Skeletal muscle satellite cell (primary cell): ENCODE measurements around the gene EBF3.

Experiments used
- H3K27me3 ChIP-seq: 2 replicates; pipeline ENCODE4 v1.7.0; 2013; ENCODE audit warnings: low read length; ENCODE audit not compliant: control insufficient read depth, insufficient read depth
- H3K36me3 ChIP-seq: 2 replicates; pipeline ENCODE4 v1.7.0; 2013; ENCODE audit warnings: mild to moderate bottlenecking, control low read depth, low read length; ENCODE audit not compliant: insufficient read depth
- H3K4me1 ChIP-seq: 2 replicates; pipeline ENCODE4 v1.7.0; 2013; ENCODE audit warnings: low read length; ENCODE audit not compliant: control insufficient read depth, insufficient read depth
- H3K4me2 ChIP-seq: 2 replicates; pipeline ENCODE4 v1.7.0; 2013; ENCODE audit warnings: mild to moderate bottlenecking, low read length
- H3K4me3 ChIP-seq: 2 replicates; pipeline ENCODE4 v1.7.0; 2013; ENCODE audit warnings: low read length
- H3K9ac ChIP-seq: 2 replicates; pipeline ENCODE4 v1.7.0; 2013; ENCODE audit warnings: mild to moderate bottlenecking, low read depth, low read length, moderate library complexity
- H3K9me3 ChIP-seq: replicated peaks from 2 replicates; pipeline ENCODE4 v1.7.0; 2013; ENCODE audit warnings: mild to moderate bottlenecking, control low read depth, low read length

Gene EBF3

DNA sequence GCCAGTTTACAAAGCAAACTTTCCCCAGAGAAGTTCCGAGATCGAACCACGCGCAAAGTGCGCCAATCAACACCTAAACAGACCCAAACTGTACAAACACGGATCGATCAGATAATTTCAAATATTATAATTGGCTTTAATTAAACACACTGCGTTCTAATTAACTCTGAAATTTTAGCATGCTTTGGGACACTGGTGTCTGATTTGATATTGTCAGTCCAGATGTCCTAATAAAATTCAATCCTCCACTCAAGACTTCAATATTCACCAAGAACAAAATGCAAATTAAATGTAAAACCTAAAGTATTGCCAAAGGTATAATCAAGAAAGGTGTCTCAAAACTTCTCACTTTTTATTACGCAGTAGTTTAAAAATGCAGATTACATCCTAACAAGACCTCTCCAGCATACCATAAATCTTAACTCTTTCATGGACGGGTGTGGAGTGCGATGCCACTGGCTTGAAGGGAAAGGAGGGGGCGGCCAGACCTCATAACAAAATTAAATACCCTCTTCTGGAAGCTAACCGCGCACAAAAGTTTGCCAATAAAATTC is 5.9 kb upstream of the EBF3 start:
- H3K4me1 ChIP-seq: peaks cover 21% of the 10 kb centered on the region
- no peaks in the 10 kb centered on the region for H3K9me3 ChIP-seq
- H3K4me2 ChIP-seq: peak overlapping the region; percentile 93
- peak overlapping the region; percentile 69 for H3K4me3 ChIP-seq
- H3K27me3 ChIP-seq: peaks cover 59% of the 10 kb centered on the region
- no peak overlapping the region for H3K9ac ChIP-seq
- H3K36me3 ChIP-seq: no peaks in the 10 kb centered on the region

DNA sequence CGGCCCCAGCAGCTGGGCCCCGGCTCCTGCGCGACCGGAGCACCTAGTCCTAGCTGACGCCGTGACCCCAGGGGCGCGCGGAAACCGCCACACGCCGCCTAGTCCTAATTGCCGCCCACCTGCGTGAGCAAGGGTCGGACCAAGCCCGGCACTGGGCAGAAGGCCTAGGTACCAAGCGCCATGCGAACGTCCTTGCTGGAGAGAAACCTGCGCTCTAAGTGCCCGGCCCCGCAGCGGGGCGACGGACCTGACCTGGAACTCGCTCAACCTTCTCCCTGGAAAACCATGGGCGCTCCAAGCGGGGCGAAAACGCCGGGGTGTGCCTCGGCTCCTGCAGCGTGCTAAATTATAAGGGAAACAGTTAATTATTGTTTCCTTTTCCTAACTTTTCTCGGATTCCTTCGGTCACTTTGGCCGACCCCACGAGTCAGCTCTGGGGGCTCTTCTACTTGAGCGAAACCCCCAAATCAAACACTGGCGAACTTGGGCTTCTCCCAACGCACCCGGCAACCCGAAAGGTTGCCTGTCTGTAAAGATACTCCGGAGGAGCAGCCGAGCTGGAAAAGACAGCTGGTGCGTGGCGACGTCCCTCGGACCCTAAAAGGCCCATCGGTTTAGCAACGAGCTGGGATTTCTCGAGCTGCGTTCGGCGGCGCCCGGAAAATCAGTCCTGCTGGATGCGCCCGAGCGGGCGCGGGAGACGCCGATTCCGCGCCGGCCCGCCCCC is 5.3 kb upstream of the EBF3 start:
- H3K4me1 ChIP-seq: peaks cover 21% of the 10 kb centered on the region

GRCh38 chr10:129968853-129969183 is 4.7 kb upstream of the EBF3 start:
- Histone ChIP-seq H3K4me1 (peaks cover 21% of the 10 kb centered on the region), H3K4me2 (peak overlapping the region; percentile 7), H3K4me3 (peak overlapping the region; percentile 34), H3K27me3 (peaks cover 63% of the 10 kb centered on the region), H3K9me3 (no peaks in the 10 kb centered on the region), H3K36me3 (no peaks in the 10 kb centered on the region), H3K9ac (no peak overlapping the region)

More for the DNA sequence above, 5.3 kb upstream of the EBF3 start:
- no peak overlapping the region for H3K9ac ChIP-seq
- H3K4me2 ChIP-seq: peak overlapping the region; percentile 52
- peak overlapping the region; percentile 34 for H3K4me3 ChIP-seq
- H3K36me3 ChIP-seq: no peaks in the 10 kb centered on the region
- H3K27me3 ChIP-seq: peaks cover 63% of the 10 kb centered on the region
- no peaks in the 10 kb centered on the region for H3K9me3 ChIP-seq

- H3K4me2 ChIP-seq: peak overlapping the region; percentile 7
- no peak overlapping the region for H3K9ac ChIP-seq
- H3K4me3 ChIP-seq: no peak overlapping the region
- H3K9me3 ChIP-seq: no peaks in the 10 kb centered on the region
- peaks cover 21% of the 10 kb centered on the region for H3K4me1 ChIP-seq
- H3K27me3 ChIP-seq: peaks cover 63% of the 10 kb centered on the region
- no peaks in the 10 kb centered on the region for H3K36me3 ChIP-seq
Measured at GRCh38 chr10:129968020-129968852, 4.2 kb upstream of the EBF3 start.

- Histone ChIP-seq H3K4me2 (peak overlapping the region; percentile 78), H3K9ac (no peak overlapping the region), H3K4me3 (no peak overlapping the region), H3K36me3 (no peaks in the 10 kb centered on the region), H3K9me3 (no peaks in the 10 kb centered on the region), H3K27me3 (peaks cover 66% of the 10 kb centered on the region), H3K4me1 (peaks cover 27% of the 10 kb centered on the region)
Measured at GRCh38 chr10:129967579-129968019, 3.5 kb upstream of the EBF3 start.

DNA sequence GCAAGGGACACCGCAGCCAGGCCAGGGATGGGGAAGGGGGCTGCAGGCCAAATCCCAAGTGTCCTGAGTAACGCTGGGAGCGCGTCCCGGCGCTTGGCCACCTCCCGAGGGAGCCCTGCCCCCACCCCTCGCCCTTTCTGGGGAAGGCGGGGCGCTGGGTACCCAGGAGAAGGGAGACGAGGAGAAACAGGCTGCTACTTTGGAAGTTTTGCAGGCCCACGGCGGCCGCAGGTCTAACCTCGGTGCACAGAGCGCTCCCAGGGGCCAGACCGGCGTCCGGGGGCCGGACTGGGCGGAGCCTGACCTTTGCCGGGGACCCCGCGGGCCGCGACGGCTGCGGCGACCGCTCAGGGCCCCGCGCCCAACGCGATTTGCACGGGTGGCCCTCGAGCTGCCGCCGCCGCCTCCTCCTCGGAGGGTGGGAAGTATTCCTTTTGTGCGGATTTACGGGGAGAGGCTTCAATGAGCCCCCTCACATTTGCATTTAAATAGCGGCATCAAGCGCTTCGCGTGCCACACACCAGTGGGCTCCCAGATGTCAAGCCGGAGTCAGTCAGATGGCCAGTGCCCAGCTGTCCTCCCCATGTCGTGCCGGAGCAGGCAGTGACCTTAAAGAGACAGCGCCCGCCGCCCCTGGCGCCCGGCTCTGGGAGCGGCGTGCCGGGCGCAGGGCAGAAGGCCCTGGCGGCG is 3.0 kb upstream of the EBF3 start:
- Histone ChIP-seq H3K4me3 (peak overlapping the region; percentile 39), H3K9ac (no peak overlapping the region), H3K36me3 (no peaks in the 10 kb centered on the region), H3K4me1 (peaks cover 22% of the 10 kb centered on the region), H3K9me3 (no peaks in the 10 kb centered on the region), H3K27me3 (peaks cover 65% of the 10 kb centered on the region), H3K4me2 (peak overlapping the region; percentile 78)

- H3K4me1 ChIP-seq: peaks cover 19% of the 10 kb centered on the region
- peak overlapping the region; percentile 39 for H3K4me3 ChIP-seq
- no peak overlapping the region for H3K9ac ChIP-seq
- no peaks in the 10 kb centered on the region for H3K9me3 ChIP-seq
- H3K27me3 ChIP-seq: peaks cover 66% of the 10 kb centered on the region
- H3K4me2 ChIP-seq: peak overlapping the region; percentile 78
- H3K36me3 ChIP-seq: no peaks in the 10 kb centered on the region
Measured at GRCh38 chr10:129966370-129966888, 2.4 kb upstream of the EBF3 start.

DNA sequence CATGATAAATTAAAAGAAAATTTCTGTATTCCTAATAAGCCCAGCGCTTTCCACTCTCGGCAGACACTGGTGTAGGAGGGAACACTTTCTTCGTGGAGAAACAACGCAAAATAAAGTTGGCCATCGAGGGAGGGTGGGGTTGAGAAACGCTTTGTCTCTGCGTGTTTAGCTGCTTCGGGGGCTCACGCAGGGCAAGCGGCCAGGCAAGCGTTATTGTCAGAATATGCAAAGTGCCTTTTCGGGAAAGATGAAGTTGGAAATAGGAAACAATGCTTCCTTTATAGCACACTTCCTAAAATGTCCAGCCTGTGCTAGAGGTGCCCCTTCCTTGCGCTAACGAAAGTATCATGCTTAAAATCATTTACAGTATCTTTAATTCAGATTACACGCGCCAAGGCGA is 1.9 kb upstream of the EBF3 start:
- H3K9me3 ChIP-seq: no peaks in the 10 kb centered on the region
- no peak overlapping the region for H3K9ac ChIP-seq
- peaks cover 5% of the 10 kb centered on the region for H3K36me3 ChIP-seq
- H3K4me3 ChIP-seq: no peak overlapping the region
- peaks cover 19% of the 10 kb centered on the region for H3K4me1 ChIP-seq
- H3K4me2 ChIP-seq: peak overlapping the region; percentile 78
- H3K27me3 ChIP-seq: peaks cover 68% of the 10 kb centered on the region

GRCh38 chr10:129965425-129965808 is 1.3 kb upstream of the EBF3 start:
- peaks cover 66% of the 10 kb centered on the region for H3K27me3 ChIP-seq
- no peaks in the 10 kb centered on the region for H3K9me3 ChIP-seq
- peak overlapping the region; percentile 66 for H3K4me3 ChIP-seq
- H3K4me2 ChIP-seq: peak overlapping the region; percentile 78
- peak overlapping the region; percentile 59 for H3K9ac ChIP-seq
- H3K4me1 ChIP-seq: peaks cover 18% of the 10 kb centered on the region
- H3K36me3 ChIP-seq: peaks cover 9% of the 10 kb centered on the region

- peak overlapping the region; percentile 59 for H3K9ac ChIP-seq
- peaks cover 9% of the 10 kb centered on the region for H3K36me3 ChIP-seq
- peaks cover 15% of the 10 kb centered on the region for H3K4me1 ChIP-seq
- peak overlapping the region; percentile 78 for H3K4me2 ChIP-seq
- H3K4me3 ChIP-seq: peak overlapping the region; percentile 66
- H3K9me3 ChIP-seq: no peaks in the 10 kb centered on the region
- H3K27me3 ChIP-seq: peaks cover 60% of the 10 kb centered on the region
Measured at GRCh38 chr10:129964611-129965424, 744 bp upstream of the EBF3 start.
